PC-3 (cell line): ENCODE data around the gene IFIT3. TPM values are rescaled to one million over a fixed set of nuclear protein-coding genes. Genes with fewer than 3 reads are reported as not detected.

Experiments
- ATAC-seq: fragments of 200-7000 bp; cut with Tn5 transposase; 2 replicates; pipeline ENCODE4 v1.9.1; 2020; ENCODE audit warnings: mild to moderate bottlenecking, moderate library complexity
- BruUV-seq: library from RNA; stranded (reverse); fragments of 400-500 nt; replicated peaks from 2 replicates; lab custom pipeline; 2021; lab: Mats Ljungman, UMichigan
- CTCF ChIA-PET: fragments of 300-600 bp; sonication (Branson Sonifier 250); formaldehyde crosslinking; loops from one replicate; lab custom pipeline; 2022; ENCODE audit warnings: antibody characterized with exemption; lab: Charles Lee
- POLR2A ChIA-PET: fragments of 300-600 bp; sonication (Branson Sonifier 250); formaldehyde crosslinking; loops from one replicate; lab custom pipeline; 2022; ENCODE audit warnings: antibody characterized with exemption; ENCODE audit not compliant: unreplicated experiment; lab: Charles Lee
- DNase-seq: peaks from one replicate; pipeline ENCODE4 v3.0.0-alpha.2; 2015
- H2AFZ ChIP-seq: fragments of 300-600 bp; sonication (generic); 2 replicates; pipeline ENCODE4 v1.6.0; 2016; ENCODE audit warnings: antibody characterized with exemption, low read length
- H3F3A ChIP-seq: fragments of 300-600 bp; sonication (generic); one replicate; pipeline ENCODE4 v1.6.0; 2017; ENCODE audit warnings: antibody characterized with exemption, low read length, control low read depth, mild to moderate bottlenecking; ENCODE audit not compliant: unreplicated experiment
- H3K27ac ChIP-seq: fragments of 300-600 bp; sonication (generic); 2 replicates; pipeline ENCODE4 v1.5.1; 2016; ENCODE audit warnings: mild to moderate bottlenecking, low read length
- H3K27me3 ChIP-seq: fragments of 300-600 bp; sonication (generic); 2 replicates; pipeline ENCODE4 v1.6.1; 2016; ENCODE audit warnings: low read length, mixed read lengths
- H3K36me3 ChIP-seq: fragments of 300-600 bp; sonication (generic); 2 replicates; pipeline ENCODE4 v1.6.1; 2016; ENCODE audit warnings: low read depth, mixed run types, low read length, mixed read lengths
- H3K4me1 ChIP-seq: fragments of 300-600 bp; sonication (generic); 2 replicates; pipeline ENCODE4 v1.5.1; 2016; ENCODE audit warnings: low read length; ENCODE audit not compliant: insufficient read depth
- H3K4me2 ChIP-seq: fragments of 300-600 bp; sonication (generic); 2 replicates; pipeline ENCODE4 v1.6.0; 2016; ENCODE audit warnings: low read length
- H3K4me3 ChIP-seq: fragments of 300-600 bp; sonication (generic); 2 replicates; pipeline ENCODE4 v1.5.1; 2016; ENCODE audit warnings: mild to moderate bottlenecking, low read length, mixed read lengths
- H3K79me2 ChIP-seq: fragments of 300-600 bp; sonication (generic); 2 replicates; pipeline ENCODE4 v1.6.1; 2017; ENCODE audit warnings: low read length, mixed read lengths
- H3K9ac ChIP-seq: fragments of 300-600 bp; sonication (generic); 2 replicates; pipeline ENCODE4 v1.6.0; 2016; ENCODE audit warnings: mild to moderate bottlenecking, low read length
- H3K9me2 ChIP-seq: fragments of 300-600 bp; sonication (generic); replicated peaks from 2 replicates; pipeline ENCODE4 v1.6.1; 2016; ENCODE audit warnings: mixed run types, low read length, mixed read lengths
- H3K9me3 ChIP-seq: fragments of 300-600 bp; sonication (generic); 2 replicates; pipeline ENCODE4 v1.6.1; 2016; ENCODE audit warnings: low read length, mixed read lengths
- H4K20me1 ChIP-seq: fragments of 300-600 bp; sonication (generic); 2 replicates; pipeline ENCODE4 v1.6.1; 2016; ENCODE audit warnings: low read length, mixed read lengths
- EZH2 ChIP-seq: fragments of 300-600 bp; sonication (generic); IDR thresholded peaks from one replicate; pipeline ENCODE4 v1.6.1; 2017; ENCODE audit warnings: antibody characterized with exemption, mild to moderate bottlenecking, low read length; ENCODE audit not compliant: unreplicated experiment
- EZH2phosphoT487 ChIP-seq: fragments of 300-600 bp; sonication (generic); IDR thresholded peaks from 2 replicates; pipeline ENCODE4 v1.6.1; 2018; ENCODE audit warnings: mild to moderate bottlenecking, antibody characterized with exemption, low read length, borderline replicate concordance
- intact Hi-C: fragments of 100-400 bp; cut with micrococcal nuclease; formaldehyde crosslinking; loops from 2 replicates; pipeline ENCODE4 v1.9.0; 2023
- total RNA-seq: library from RNA; depleted of rRNA; stranded (reverse); fragments of >200 nt; gene quantifications from 2 replicates; pipeline ENCODE4 v1.2.3, GENCODE V29; 2014
- TF ChIP-seq, protein P1 (sequence below): fragments of 300-600 bp; sonication (generic); conservative IDR thresholded peaks from 2 replicates; pipeline ENCODE4 v1.5.1; 2017; ENCODE audit warnings: antibody characterized with exemption, low read depth, mild to moderate bottlenecking, low read length

The IFIT3 gene
- total RNA-seq, 1 experiment from 2014 or later, result 5.0 TPM

DNA sequence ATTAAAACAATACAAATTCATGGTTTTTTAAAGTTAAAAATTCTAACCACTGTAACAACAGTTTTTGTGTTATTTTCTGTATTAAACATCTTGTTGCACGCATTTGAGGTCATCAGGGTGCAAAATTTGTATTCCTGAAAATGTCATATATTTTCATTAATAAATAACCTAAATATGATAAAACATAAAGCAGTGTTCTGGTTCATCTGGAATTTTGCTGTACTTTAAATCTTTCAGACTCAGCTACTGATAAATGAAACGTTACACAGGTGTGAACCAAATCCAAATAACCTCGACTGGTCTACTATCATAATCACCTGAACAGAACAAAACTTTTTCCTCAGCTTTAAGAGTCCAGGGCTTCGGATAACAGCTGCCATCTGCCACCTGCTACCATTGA, 19.1 kb upstream of the IFIT3 start:
- TF ChIP-seq, protein P1, sequence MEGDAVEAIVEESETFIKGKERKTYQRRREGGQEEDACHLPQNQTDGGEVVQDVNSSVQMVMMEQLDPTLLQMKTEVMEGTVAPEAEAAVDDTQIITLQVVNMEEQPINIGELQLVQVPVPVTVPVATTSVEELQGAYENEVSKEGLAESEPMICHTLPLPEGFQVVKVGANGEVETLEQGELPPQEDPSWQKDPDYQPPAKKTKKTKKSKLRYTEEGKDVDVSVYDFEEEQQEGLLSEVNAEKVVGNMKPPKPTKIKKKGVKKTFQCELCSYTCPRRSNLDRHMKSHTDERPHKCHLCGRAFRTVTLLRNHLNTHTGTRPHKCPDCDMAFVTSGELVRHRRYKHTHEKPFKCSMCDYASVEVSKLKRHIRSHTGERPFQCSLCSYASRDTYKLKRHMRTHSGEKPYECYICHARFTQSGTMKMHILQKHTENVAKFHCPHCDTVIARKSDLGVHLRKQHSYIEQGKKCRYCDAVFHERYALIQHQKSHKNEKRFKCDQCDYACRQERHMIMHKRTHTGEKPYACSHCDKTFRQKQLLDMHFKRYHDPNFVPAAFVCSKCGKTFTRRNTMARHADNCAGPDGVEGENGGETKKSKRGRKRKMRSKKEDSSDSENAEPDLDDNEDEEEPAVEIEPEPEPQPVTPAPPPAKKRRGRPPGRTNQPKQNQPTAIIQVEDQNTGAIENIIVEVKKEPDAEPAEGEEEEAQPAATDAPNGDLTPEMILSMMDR, result no peak
- TF ChIP-seq EZH2phosphoT487, result no peak
- no peak for TF ChIP-seq EZH2
- Histone ChIP-seq H2AFZ (no peak overlapping the region), H3K9ac (no peak overlapping the region), H3K9me3 (no peaks in the 10 kb centered on the region), H3K4me2 (no peak overlapping the region), H3K4me3 (no peak overlapping the region), H3F3A (no peaks in the 10 kb centered on the region), H4K20me1 (no peaks in the 10 kb centered on the region), H3K27me3 (no peaks in the 10 kb centered on the region), H3K36me3 (0 out of 2 replicates have a peak, but pooled peaks cover 7% of the 10 kb centered on the region), H3K9me2 (no peaks in the 10 kb centered on the region), H3K4me1 (peaks cover 3% of the 10 kb centered on the region), H3K27ac (no peak overlapping the region), H3K79me2 (peaks cover 6% of the 10 kb centered on the region)
- no TSS peak for BruUV-seq
- ATAC-seq, result no peak
- DNase-seq, result no peak
- ChIA-PET CTCF (no interaction called here), POLR2A (no interaction called here)
- intact Hi-C loops, result no loop called here

DNA sequence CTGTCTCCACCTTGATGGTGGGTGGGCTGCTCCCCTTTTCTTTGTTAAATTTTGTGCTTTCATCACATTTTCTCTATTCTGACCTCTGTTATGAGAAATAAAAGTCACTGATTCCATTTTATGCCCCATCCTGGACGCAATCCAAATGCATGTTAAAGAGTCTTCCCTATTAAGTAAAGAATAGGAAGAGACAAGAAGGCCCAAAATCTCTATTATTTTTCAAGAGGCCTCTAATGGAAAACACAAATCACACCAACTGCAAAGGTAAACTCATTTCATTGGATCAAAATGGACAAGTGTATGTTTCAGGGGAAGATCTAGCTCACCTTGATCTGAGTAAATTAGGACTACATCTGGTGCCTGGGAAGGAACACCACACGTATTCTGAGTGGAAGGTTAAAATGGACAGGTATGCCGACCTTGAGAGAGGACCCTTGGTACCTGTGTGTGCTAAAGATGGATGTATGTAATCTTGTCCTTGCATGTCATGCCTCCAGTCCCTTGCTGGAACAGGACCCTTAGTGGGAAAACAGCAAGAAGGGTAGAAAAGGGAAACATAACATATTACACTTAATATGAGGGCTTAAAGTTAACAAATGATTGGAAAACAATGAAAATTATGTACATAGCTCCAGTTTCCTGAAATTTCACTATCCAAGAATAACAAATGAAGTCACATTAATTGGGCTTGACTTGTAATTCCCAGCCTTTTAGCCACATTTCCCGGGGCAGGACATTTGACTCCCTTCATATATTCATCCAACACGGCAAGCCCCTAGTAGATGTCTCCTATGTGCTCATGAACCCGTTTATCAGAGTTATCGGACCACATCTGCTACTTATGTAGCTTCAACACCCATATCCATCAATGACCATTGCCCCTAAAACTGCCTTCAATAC, 18.4 kb upstream of the IFIT3 start:
- Histone ChIP-seq H3K9me3 (no peaks in the 10 kb centered on the region), H3F3A (no peaks in the 10 kb centered on the region), H3K4me1 (no peaks in the 10 kb centered on the region), H3K4me3 (no peak overlapping the region), H3K9me2 (no peaks in the 10 kb centered on the region), H3K27ac (no peak overlapping the region), H3K36me3 (0 out of 2 replicates have a peak, but pooled peaks cover 7% of the 10 kb centered on the region), H4K20me1 (no peaks in the 10 kb centered on the region), H3K9ac (no peak overlapping the region), H3K27me3 (no peaks in the 10 kb centered on the region), H2AFZ (no peak overlapping the region), H3K79me2 (no peaks in the 10 kb centered on the region), H3K4me2 (no peak overlapping the region)
- BruUV-seq, result no TSS peak
- intact Hi-C loops, result no loop called here
- ATAC-seq (no peak; the same call in 1 of the 2 replicates), DNase-seq (no peak)
- POLR2A ChIA-PET, result no interaction called here
- TF ChIP-seq EZH2phosphoT487 (no peak), EZH2 (no peak)
- TF ChIP-seq, protein P1, result no peak
- CTCF ChIA-PET, result no interaction called here
